ENCODE data around the gene SBF1. TPM values are rescaled to one million over a fixed set of nuclear protein-coding genes. Genes with fewer than 3 reads are reported as not detected.

SBF1 gene
- polyA plus RNA-seq, 1 of the 3 experiments (the other 2 are of a cell fraction): 29.1 TPM

- POLR2A ChIA-PET: no interaction called here
These were observed 28.8 kb upstream of the SBF1 start for GRCh38 chr22:50503475-50504145.

GRCh38 chr22:50502628-50503474 lies 28.0 kb upstream of the SBF1 start:
- no peaks in the 10 kb centered on the region for H3K9me2 ChIP-seq
- peaks cover 8% of the 10 kb centered on the region for H3F3A ChIP-seq (replicated peaks; ENCODE audit: insufficient read depth)
- no peaks in the 10 kb centered on the region for H4K20me1 ChIP-seq (ENCODE audit: insufficient read depth)
- POLR2A ChIA-PET: no interaction called here
- H3K4me3 ChIP-seq (ENCODE audit: low read depth in 2 of 2, low read length in 1 of 2): no peak overlapping the region
- H3K79me2 ChIP-seq (ENCODE audit: insufficient read depth): peaks cover 25% of the 10 kb centered on the region
- H3K27me3 ChIP-seq (ENCODE audit: insufficient read depth): no peaks in the 10 kb centered on the region
- H3K36me3 ChIP-seq (replicated peaks in 1 of 2; ENCODE audit: control insufficient read depth in 1 of 2, insufficient read depth in 2 of 2, low read length in 1 of 2): peaks cover 0 to 18% of the 10 kb centered on the region in 2 experiments
- H3K9ac ChIP-seq: no peak overlapping the region
- no peak overlapping the region for H3K27ac ChIP-seq (ENCODE audit: low read depth in 2 of 2, low read length in 1 of 2)
- TF ChIP-seq CHD2 (IDR thresholded peaks at IDR 0.05; ENCODE audit: low read length, partially characterized antibody) (no peak), SIN3A (IDR thresholded peaks at IDR 0.05; ENCODE audit: borderline replicate concordance, low read depth, low read length) (no peak), CTCF (IDR thresholded peaks at IDR 0.05) (no peak), IRF3 (IDR thresholded peaks at IDR 0.05; ENCODE audit: low read depth, low read length) (no peak), TEAD4 (IDR thresholded peaks at IDR 0.05; ENCODE audit: borderline replicate concordance, insufficient read depth) (no peak), YY1 (IDR thresholded peaks at IDR 0.05; ENCODE audit: low read depth) (no peak), USF2 (IDR thresholded peaks at IDR 0.05; ENCODE audit: borderline replicate concordance, low read depth, low read length) (no peak), RFX5 (IDR thresholded peaks at IDR 0.05; ENCODE audit: low read length) (no peak), NRF1 (IDR thresholded peaks at IDR 0.05; ENCODE audit: low read depth, low read length) (no peak), GATA2 (CRISPR knock-in tag; IDR thresholded peaks at IDR 0.05) (no peak), SMC3 (IDR thresholded peaks at IDR 0.05; ENCODE audit: low read depth, low read length) (no peak), RCOR1 (IDR thresholded peaks at IDR 0.05; ENCODE audit: low read length) (no peak), MAX (IDR thresholded peaks at IDR 0.05; ENCODE audit: low read depth) (no peak), RAD21 (IDR thresholded peaks at IDR 0.05; ENCODE audit: low read length) (no peak)
- CTCF ChIA-PET: no interaction called here
- 91% methylated on average over 8 of the region's 24 CpGs for WGBS (ENCODE audit: low lambda C conversion rate)
- H3K9me3 ChIP-seq: no peaks in the 10 kb centered on the region
- no peak overlapping the region for H3K4me2 ChIP-seq
- H2AFZ ChIP-seq (ENCODE audit: low read depth): no peak overlapping the region
- peaks cover 0 to 11% of the 10 kb centered on the region in 2 experiments; a peak in 1 of 4 replicates for H3K4me1 ChIP-seq (ENCODE audit: control insufficient read depth in 1 of 2, insufficient read depth in 2 of 2, low read depth in 1 of 2, low read length in 1 of 2)
- DNase-seq: no peak

More at GRCh38 chr22:50503475-50504145, 28.8 kb upstream of the SBF1 start:
- H4K20me1 ChIP-seq (ENCODE audit: insufficient read depth): no peaks in the 10 kb centered on the region
- H3K9ac ChIP-seq: no peak overlapping the region
- TF ChIP-seq MAX (IDR thresholded peaks at IDR 0.05; ENCODE audit: low read depth) (no peak), TEAD4 (IDR thresholded peaks at IDR 0.05; ENCODE audit: borderline replicate concordance, insufficient read depth) (no peak), YY1 (IDR thresholded peaks at IDR 0.05; ENCODE audit: low read depth) (no peak), POLR2AphosphoS5 (IDR thresholded peaks at IDR 0.05; ENCODE audit: low read depth, low read length) (no peak), MEF2A (IDR thresholded peaks at IDR 0.05; ENCODE audit: borderline replicate concordance, low read depth) (no peak)
- no peaks in the 10 kb centered on the region for H3K9me2 ChIP-seq
- peaks cover 0 to 11% of the 10 kb centered on the region in 2 experiments; a peak in 1 of 4 replicates for H3K4me1 ChIP-seq (ENCODE audit: control insufficient read depth in 1 of 2, insufficient read depth in 2 of 2, low read depth in 1 of 2, low read length in 1 of 2)
- CTCF ChIA-PET: interaction anchor here (0.9 kb wide), 1 partner anchor 10 kb away, joined by 5 read pairs; no protein-coding TSS in a partner anchor
- H3K4me2 ChIP-seq: no peak overlapping the region
- no peak for DNase-seq
- H3F3A ChIP-seq (replicated peaks; ENCODE audit: insufficient read depth): peaks cover 6% of the 10 kb centered on the region
- H3K4me3 ChIP-seq (ENCODE audit: low read depth in 2 of 2, low read length in 1 of 2): no peak overlapping the region
- peaks cover 0 to 18% of the 10 kb centered on the region in 2 experiments for H3K36me3 ChIP-seq (replicated peaks in 1 of 2; ENCODE audit: control insufficient read depth in 1 of 2, insufficient read depth in 2 of 2, low read length in 1 of 2)
- 77% methylated on average over 9 of the region's 26 CpGs for WGBS (ENCODE audit: low lambda C conversion rate)
- no peaks in the 10 kb centered on the region for H3K9me3 ChIP-seq
- H3K79me2 ChIP-seq (ENCODE audit: insufficient read depth): peaks cover 28% of the 10 kb centered on the region
- H2AFZ ChIP-seq (ENCODE audit: low read depth): no peak overlapping the region
- H3K27me3 ChIP-seq (ENCODE audit: insufficient read depth): no peaks in the 10 kb centered on the region
- no peak overlapping the region for H3K27ac ChIP-seq (ENCODE audit: low read depth in 2 of 2, low read length in 1 of 2)

Measured in SK-N-SH (cell line).